K562 (cell line): ENCODE results near the gene MCIDAS. TPM values are rescaled to one million over a fixed set of nuclear protein-coding genes. Genes with fewer than 3 reads are reported as not detected.

Source experiments
- ATAC-seq: fragments of 200-7000 bp; cut with Tn5 transposase; 3 replicates; pipeline ENCODE4 v1.9.1; 2020; ENCODE audit warnings: moderate library complexity
- BruUV-seq: library from RNA; stranded (reverse); fragments of 400-500 nt; replicated peaks from 2 replicates; lab custom pipeline; 2021; lab: Mats Ljungman, UMichigan
- CTCF ChIA-PET: fragments of 300-600 bp; formaldehyde crosslinking; extraction: SDS; loops from one replicate; lab custom pipeline; 2021; ENCODE audit warnings: low intra/inter-chr PET ratio; lab: Yijun Ruan, JAX
- POLR2A ChIA-PET: fragments of 300-600, 350-650 bp; sonication (Branson Sonifier 250); formaldehyde crosslinking; extraction: SDS; loops from one replicate; lab custom pipeline; 2021; ENCODE audit warnings: antibody characterized with exemption, inconsistent platforms; lab: Yijun Ruan, JAX
- DNase-seq, 4 experiments: peaks; one replicate each; pipeline versions ENCODE4 v3.0.0 to v3.0.0-alpha.2; 2011 to 2018; ENCODE audit warnings: low spot score in 3 of 4, mixed read lengths in 3 of 4; ENCODE audit errors: extremely low read depth in 1 of 4
- FAIRE-seq: peaks from 2 replicates; lab custom pipeline; 2011; peaks lifted over from hg19 to GRCh38; lab: Jason Lieb, UNC
- H2AFZ ChIP-seq: 2 replicates; pipeline ENCODE4 v1.6.0; 2011; ENCODE audit warnings: low read depth, low read length, control low read depth, inconsistent platforms
- H3K27ac ChIP-seq: fragments of 200-600 bp; 3 replicates; pipeline ENCODE4 v1.8.0; 2011; ENCODE audit warnings: low read depth, mild to moderate bottlenecking, control low read depth, inconsistent platforms, low read length, moderate library complexity, mixed read lengths; ENCODE audit errors: extremely low read depth
- H3K27me3 ChIP-seq, 2 experiments: fragments of 300-600 bp in 1 of 2; 2 replicates in 1 of 2; 3 replicates in 1 of 2; pipeline versions ENCODE4 v1.6.0 to v1.8.0; 2011; ENCODE audit warnings: inconsistent platforms in 2 of 2, low read length in 2 of 2, mild to moderate bottlenecking in 1 of 2, mixed read lengths in 1 of 2, moderate library complexity in 1 of 2; ENCODE audit not compliant: control insufficient read depth in 2 of 2, insufficient read depth in 2 of 2
- H3K36me3 ChIP-seq: fragments of 300-600 bp; 3 replicates; pipeline ENCODE4 v1.8.0; 2011; ENCODE audit warnings: mild to moderate bottlenecking, low read length, inconsistent platforms; ENCODE audit not compliant: control insufficient read depth, insufficient read depth
- H3K4me1 ChIP-seq, 2 experiments: fragments of 200-600 bp in 1 of 2; replicated peaks in 1 of 2; 2 replicates in 1 of 2; 3 replicates in 1 of 2; pipeline versions ENCODE4 v1.5.1 to v1.8.0; 2011; ENCODE audit warnings: inconsistent platforms in 2 of 2, low read length in 2 of 2, mild to moderate bottlenecking in 1 of 2, mixed read lengths in 1 of 2, moderate library complexity in 1 of 2; ENCODE audit not compliant: control insufficient read depth in 2 of 2, insufficient read depth in 2 of 2
- H3K4me2 ChIP-seq: 2 replicates; pipeline ENCODE4 v1.6.1; 2011; ENCODE audit warnings: low read length, control low read depth, inconsistent platforms, mixed read lengths; ENCODE audit not compliant: insufficient read depth
- H3K4me3 ChIP-seq: fragments of 200-600 bp; sonication (generic), shearing (Covaris generic); 2 replicates; pipeline ENCODE4 v1.5.1; 2016; ENCODE audit warnings: control low read depth, inconsistent platforms
- H3K79me2 ChIP-seq: fragments of 200-600 bp; 3 replicates; pipeline ENCODE4 v1.8.0; 2011; ENCODE audit warnings: low read length, inconsistent platforms; ENCODE audit not compliant: control insufficient read depth, insufficient read depth
- H3K9ac ChIP-seq, 2 experiments: 2 replicates each; pipeline versions ENCODE4 v1.6.0 to v1.6.1; 2011; ENCODE audit warnings: low read depth in 2 of 2, low read length in 2 of 2, control low read depth in 1 of 2, inconsistent platforms in 1 of 2, mild to moderate bottlenecking in 1 of 2, mixed read lengths in 1 of 2; ENCODE audit not compliant: insufficient read depth in 1 of 2
- H3K9me1 ChIP-seq: one replicate; pipeline ENCODE4 v1.6.0; 2011; ENCODE audit warnings: inconsistent platforms, mild to moderate bottlenecking, low read length, moderate library complexity; ENCODE audit not compliant: control insufficient read depth, insufficient read depth
- H3K9me3 ChIP-seq: replicated peaks from 2 replicates; pipeline ENCODE4 v1.5.1; 2011; ENCODE audit warnings: low read depth, low read length, inconsistent platforms; ENCODE audit not compliant: control insufficient read depth, insufficient read depth
- H4K20me1 ChIP-seq: replicated peaks from 2 replicates; pipeline ENCODE4 v1.6.1; 2011; ENCODE audit warnings: low read length, inconsistent platforms, mixed read lengths; ENCODE audit not compliant: control insufficient read depth, insufficient read depth
- BMI1 ChIP-seq: fragments of 150-350 bp; IDR thresholded peaks from 2 replicates; pipeline ENCODE4 v1.6.1; 2014; ENCODE audit warnings: low read length
- CBX3 ChIP-seq, 2 experiments: IDR thresholded peaks; 1 replicate in 1 of 2; 2 replicates in 1 of 2; pipeline ENCODE4 v1.6.1; 2012; ENCODE audit warnings: inconsistent platforms in 2 of 2, low read length in 2 of 2, borderline replicate concordance in 1 of 2, control low read depth in 1 of 2
- FOSL1 ChIP-seq: fragments of 200-800 bp; sonication (Bioruptor generic); conservative IDR thresholded peaks from 2 replicates; pipeline ENCODE4 v1.6.1; 2016; ENCODE audit warnings: missing genetic modification characterization, missing compliant biosample characterization
- KAT8 ChIP-seq: fragments of 450-650 bp; IDR thresholded peaks from 2 replicates; pipeline ENCODE4 v1.6.1; 2016; ENCODE audit warnings: low read depth, mild to moderate bottlenecking
- MIER1 ChIP-seq: fragments of 450-650 bp; IDR thresholded peaks from 2 replicates; pipeline ENCODE4 v1.6.1; 2016; ENCODE audit warnings: antibody characterized with exemption, mild to moderate bottlenecking, low read depth
- MTA3 ChIP-seq: fragments of 450-650 bp; formaldehyde crosslinking; IDR thresholded peaks from 2 replicates; pipeline ENCODE4 v1.6.1; 2017; ENCODE audit warnings: mild to moderate bottlenecking, borderline replicate concordance
- PCBP1 ChIP-seq: fragments of 200-400 bp; formaldehyde crosslinking; IDR thresholded peaks from 2 replicates; pipeline ENCODE4 v1.6.1; 2018; ENCODE audit warnings: mild to moderate bottlenecking, low read depth, low read length; ENCODE audit not compliant: poor library complexity, severe bottlenecking
- RB1 ChIP-seq: fragments of 450-650 bp; IDR thresholded peaks from 2 replicates; pipeline ENCODE4 v1.6.1; 2017; ENCODE audit warnings: low read depth, mild to moderate bottlenecking
- ZNF384 ChIP-seq: IDR thresholded peaks from 2 replicates; pipeline ENCODE4 v1.6.1; 2012; ENCODE audit warnings: low read depth, low read length, improper control_type of control experiment
- WGBS: fragments of 100-300 bp; shearing (Covaris generic); methylation state at CpG from one replicate; pipeline ENCODE4 v1.1.6; 2016; ENCODE audit warnings: low coverage, mixed read lengths; ENCODE audit not compliant: insufficient coverage; ENCODE audit errors: missing lambda C conversion rate; 5-methylcytosine and 5-hydroxymethylcytosine counted together
- in situ Hi-C: fragments of 300-500 bp; cut with MboI; formaldehyde crosslinking; loops from 4 replicates; pipeline ENCODE4 v1.15.0; 2018; ENCODE audit warnings: inconsistent platforms, mixed read lengths
- intact Hi-C: fragments of 100-400 bp; cut with micrococcal nuclease; formaldehyde crosslinking; loops from 2 replicates; pipeline ENCODE4 v1.14.2; 2022
- polyA plus RNA-seq, 8 experiments: library from polyadenylated mRNA; depleted of rRNA in 4 of 8; stranded (reverse) in 5 of 8; unstranded in 3 of 8; fragments of >200 nt; fragmentation: Nextera tagmentation in 2 of 8; fragmentation: Illumina TruSeq in 1 of 8; extraction: Ambion mirVana in 2 of 8; extraction: Trizol in 1 of 8; gene quantifications; 2 replicates each; pipeline versions ENCODE4 v1.2.1 to v1.2.3, GENCODE V29; 2011 to 2014; ENCODE audit warnings: inconsistent platforms in 1 of 8, missing spikeins in 1 of 8
- total RNA-seq, 7 experiments: library from RNA; depleted of rRNA in 6 of 7; stranded (reverse); fragments of >200 nt in 6 of 7; fragmentation: Illumina TruSeq in 2 of 7; extraction: Trizol in 2 of 7; gene quantifications; 2 replicates each; pipeline versions ENCODE4 v1.2.1 to v1.2.3, GENCODE V29; 2011 to 2021; ENCODE audit warnings: low replicate concordance in 1 of 7
- TF ChIP-seq, protein P1 (sequence below): sonication (generic); formaldehyde crosslinking; IDR thresholded peaks from 2 replicates; pipeline ENCODE4 v1.8.1; 2023; ENCODE audit warnings: mild to moderate bottlenecking, missing genetic modification reagents
- TF ChIP-seq, protein P2 (sequence below): fragments of 250-450 bp; sonication (Bioruptor Pico); IDR thresholded peaks from 2 replicates; pipeline ENCODE4 v1.5.1; 2021; ENCODE audit warnings: mild to moderate bottlenecking
- TF ChIP-seq, protein P3 (sequence below): fragments of 450-650 bp; IDR thresholded peaks from 2 replicates; pipeline ENCODE4 v1.6.1; 2016

The MCIDAS gene
- total and polyA plus RNA-seq, 9 of the 15 experiments (the other 6 are each of a cell fraction or from before 2014, with no cell fraction given): 0.07 to 1.5 (median 0.69) TPM

DNA sequence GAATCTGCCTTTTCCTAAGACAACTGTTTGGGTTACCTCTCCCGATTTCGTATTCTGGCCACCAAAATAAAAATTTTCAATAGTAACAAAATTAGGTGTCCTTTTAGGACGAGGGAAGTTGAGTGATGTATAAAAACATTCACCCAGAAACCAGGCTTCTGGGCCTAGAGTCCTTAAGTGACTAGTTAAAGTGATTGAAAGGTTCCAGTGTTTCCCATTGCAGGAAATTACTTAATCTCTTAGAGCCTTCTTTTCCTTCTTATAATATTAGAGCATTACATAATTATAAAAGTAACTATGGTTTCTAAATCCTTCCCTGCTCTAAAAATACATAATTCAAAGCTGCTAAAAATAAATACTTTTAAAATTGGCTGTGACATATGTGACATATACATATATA, 7.3 kb downstream of the MCIDAS start:
- ATAC-seq (no peak), DNase-seq (no peak), FAIRE-seq (no peak)
- no peaks in the 10 kb centered on the region for H4K20me1 ChIP-seq
- no peaks in the 10 kb centered on the region for H3K9me1 ChIP-seq
- H3K9me3 ChIP-seq: no peaks in the 10 kb centered on the region
- H3K4me3 ChIP-seq: no peak overlapping the region
- H3K4me2 ChIP-seq: no peak overlapping the region
- in situ Hi-C loops: no loop called here
- H3K27ac ChIP-seq: no peak overlapping the region
- 45% methylated on average over 3 of the region's 3 CpGs for WGBS
- CTCF ChIA-PET: no interaction called here
- no peak overlapping the region for H2AFZ ChIP-seq
- POLR2A ChIA-PET: no interaction called here
- H3K4me1 ChIP-seq: peaks cover 0 to 13% of the 10 kb centered on the region in 2 experiments; a peak in 2 of 5 replicates
- H3K79me2 ChIP-seq: no peaks in the 10 kb centered on the region
- peaks cover 0 to 14% of the 10 kb centered on the region in 2 experiments; a peak in 2 of 5 replicates for H3K27me3 ChIP-seq
- BruUV-seq: no TSS peak
- intact Hi-C loops: no loop called here
- no peak overlapping the region for H3K9ac ChIP-seq
- no peaks in the 10 kb centered on the region for H3K36me3 ChIP-seq
- TF ChIP-seq BMI1 (no peak), RB1 (no peak), PCBP1 (no peak), KAT8 (no peak)

DNA sequence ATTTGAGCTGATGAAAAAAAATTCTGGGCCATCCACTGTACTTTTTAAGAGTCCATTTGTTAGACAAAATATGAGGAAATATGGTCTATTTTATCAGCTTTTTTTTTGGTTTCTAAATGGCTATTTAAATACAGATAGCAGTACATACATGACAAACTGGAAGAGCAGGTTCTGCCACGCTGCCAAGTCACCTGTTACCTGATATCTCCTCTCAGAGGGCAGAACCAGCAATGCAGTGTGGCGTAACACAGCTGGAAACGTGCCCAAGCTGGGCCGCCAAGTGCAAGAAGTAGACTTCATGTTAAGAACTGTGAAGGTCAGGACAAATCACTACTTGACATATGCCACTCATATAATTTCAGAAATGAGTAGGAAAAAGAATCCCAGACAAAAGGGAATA, 8.1 kb downstream of the MCIDAS start:
- WGBS: 10% methylated on average over 4 of the region's 4 CpGs
- in situ Hi-C loops (no loop called here), intact Hi-C loops (no loop called here)
- Histone ChIP-seq H2AFZ (no peak overlapping the region), H3K9me1 (no peaks in the 10 kb centered on the region), H3K4me2 (no peak overlapping the region), H3K27ac (no peak overlapping the region), H3K9ac (no peak overlapping the region), H3K4me1 (peaks cover 0 to 13% of the 10 kb centered on the region in 2 experiments; a peak in 2 of 5 replicates), H3K79me2 (no peaks in the 10 kb centered on the region), H3K36me3 (no peaks in the 10 kb centered on the region), H3K9me3 (no peaks in the 10 kb centered on the region), H3K4me3 (no peak overlapping the region), H3K27me3 (peaks cover 0 to 14% of the 10 kb centered on the region in 2 experiments; a peak in 2 of 5 replicates), H4K20me1 (no peaks in the 10 kb centered on the region)
- FAIRE-seq (no peak), ATAC-seq (no peak), DNase-seq (no peak)
- POLR2A ChIA-PET: interaction anchor here (0.6 kb wide), 1 partner anchor 33 kb away, joined by 3 read pairs; no protein-coding TSS in a partner anchor
- CTCF ChIA-PET: no interaction called here
- TF ChIP-seq ZNF384: no peak
- TF ChIP-seq MTA3: no peak
- TF ChIP-seq, protein P1, sequence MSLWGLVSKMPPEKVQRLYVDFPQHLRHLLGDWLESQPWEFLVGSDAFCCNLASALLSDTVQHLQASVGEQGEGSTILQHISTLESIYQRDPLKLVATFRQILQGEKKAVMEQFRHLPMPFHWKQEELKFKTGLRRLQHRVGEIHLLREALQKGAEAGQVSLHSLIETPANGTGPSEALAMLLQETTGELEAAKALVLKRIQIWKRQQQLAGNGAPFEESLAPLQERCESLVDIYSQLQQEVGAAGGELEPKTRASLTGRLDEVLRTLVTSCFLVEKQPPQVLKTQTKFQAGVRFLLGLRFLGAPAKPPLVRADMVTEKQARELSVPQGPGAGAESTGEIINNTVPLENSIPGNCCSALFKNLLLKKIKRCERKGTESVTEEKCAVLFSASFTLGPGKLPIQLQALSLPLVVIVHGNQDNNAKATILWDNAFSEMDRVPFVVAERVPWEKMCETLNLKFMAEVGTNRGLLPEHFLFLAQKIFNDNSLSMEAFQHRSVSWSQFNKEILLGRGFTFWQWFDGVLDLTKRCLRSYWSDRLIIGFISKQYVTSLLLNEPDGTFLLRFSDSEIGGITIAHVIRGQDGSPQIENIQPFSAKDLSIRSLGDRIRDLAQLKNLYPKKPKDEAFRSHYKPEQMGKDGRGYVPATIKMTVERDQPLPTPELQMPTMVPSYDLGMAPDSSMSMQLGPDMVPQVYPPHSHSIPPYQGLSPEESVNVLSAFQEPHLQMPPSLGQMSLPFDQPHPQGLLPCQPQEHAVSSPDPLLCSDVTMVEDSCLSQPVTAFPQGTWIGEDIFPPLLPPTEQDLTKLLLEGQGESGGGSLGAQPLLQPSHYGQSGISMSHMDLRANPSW (CRISPR knock-in tag): no peak
- TF ChIP-seq, protein P2, sequence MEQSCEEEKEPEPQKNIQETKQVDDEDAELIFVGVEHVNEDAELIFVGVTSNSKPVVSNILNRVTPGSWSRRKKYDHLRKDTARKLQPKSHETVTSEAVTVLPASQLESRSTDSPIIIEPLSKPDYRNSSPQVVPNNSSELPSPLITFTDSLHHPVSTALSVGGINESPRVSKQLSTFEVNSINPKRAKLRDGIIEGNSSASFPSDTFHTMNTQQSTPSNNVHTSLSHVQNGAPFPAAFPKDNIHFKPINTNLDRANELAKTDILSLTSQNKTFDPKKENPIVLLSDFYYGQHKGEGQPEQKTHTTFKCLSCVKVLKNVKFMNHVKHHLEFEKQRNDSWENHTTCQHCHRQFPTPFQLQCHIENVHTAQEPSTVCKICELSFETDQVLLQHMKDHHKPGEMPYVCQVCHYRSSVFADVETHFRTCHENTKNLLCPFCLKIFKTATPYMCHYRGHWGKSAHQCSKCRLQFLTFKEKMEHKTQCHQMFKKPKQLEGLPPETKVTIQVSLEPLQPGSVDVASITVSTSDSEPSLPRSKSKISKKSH (CRISPR knock-in tag): no peak
- TF ChIP-seq CBX3 (IDR thresholded peaks at IDR 0.05; ENCODE audit: borderline replicate concordance in 1 of 2, low read length in 2 of 2): no peak
- TF ChIP-seq, protein P3, sequence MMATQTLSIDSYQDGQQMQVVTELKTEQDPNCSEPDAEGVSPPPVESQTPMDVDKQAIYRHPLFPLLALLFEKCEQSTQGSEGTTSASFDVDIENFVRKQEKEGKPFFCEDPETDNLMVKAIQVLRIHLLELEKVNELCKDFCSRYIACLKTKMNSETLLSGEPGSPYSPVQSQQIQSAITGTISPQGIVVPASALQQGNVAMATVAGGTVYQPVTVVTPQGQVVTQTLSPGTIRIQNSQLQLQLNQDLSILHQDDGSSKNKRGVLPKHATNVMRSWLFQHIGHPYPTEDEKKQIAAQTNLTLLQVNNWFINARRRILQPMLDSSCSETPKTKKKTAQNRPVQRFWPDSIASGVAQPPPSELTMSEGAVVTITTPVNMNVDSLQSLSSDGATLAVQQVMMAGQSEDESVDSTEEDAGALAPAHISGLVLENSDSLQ: no peak
- TF ChIP-seq FOSL1 (tag): no peak
- TF ChIP-seq MIER1: no peak
- no TSS peak for BruUV-seq
